ENCODE data around the gene CCDC160.
"Not testable (repeated sequence)": the region's sequence is repeated elsewhere in the genome, so short reads cannot be mapped to it uniquely, and the experiment has no call there.

The CCDC160 gene

GRCh38 chrX:134236626-134237614 is at the start of gene CCDC160:
TSS of gene CCDC160 (plus strand) at chrX:134237182. CDS start at chrX:134244801, 7,619 bp downstream.
- DNase-seq: no peak

- no peak for DNase-seq
Measured at GRCh38 chrX:134191281-134191680, 45.7 kb upstream of the CCDC160 start.

GRCh38 chrX:134194915-134195314 is 42.1 kb upstream of the CCDC160 start:
- no peak for DNase-seq

GRCh38 chrX:134202561-134202960 is 34.4 kb upstream of the CCDC160 start:
- DNase-seq: no peak

GRCh38 chrX:134206221-134206620 is 30.8 kb upstream of the CCDC160 start:
- DNase-seq: no peak

- DNase-seq: no peak
Measured at GRCh38 chrX:134210465-134210864, 26.5 kb upstream of the CCDC160 start.

- no peak for DNase-seq
Measured at GRCh38 chrX:134235236-134235635, 1.7 kb upstream of the CCDC160 start.

GRCh38 chrX:134238144-134238543 is 1.2 kb downstream of the CCDC160 start:
- not testable (repeated sequence) for DNase-seq

GRCh38 chrX:134239016-134239415 is 2.0 kb downstream of the CCDC160 start:
- DNase-seq: no peak

GRCh38 chrX:134240209-134240608 is 3.2 kb downstream of the CCDC160 start:
- no peak for DNase-seq

GRCh38 chrX:134241960-134242619 is 5.1 kb downstream of the CCDC160 start:
- DNase-seq: no peak

- DNase-seq: no peak
Measured at GRCh38 chrX:134244043-134244442, 7.1 kb downstream of the CCDC160 start.

GRCh38 chrX:134246282-134246681 is 9.3 kb downstream of the CCDC160 start:
- DNase-seq: no peak

- DNase-seq: no peak
Measured at GRCh38 chrX:134247492-134247891, 10.5 kb downstream of the CCDC160 start.

GRCh38 chrX:134249241-134249640 is 12.3 kb downstream of the CCDC160 start:
- DNase-seq: no peak

- no peak for DNase-seq
Measured at GRCh38 chrX:134251241-134251640, 14.3 kb downstream of the CCDC160 start.

- no peak for DNase-seq
Measured at GRCh38 chrX:134254511-134254910, 17.5 kb downstream of the CCDC160 start.

GRCh38 chrX:134255555-134255954 is 18.6 kb downstream of the CCDC160 start:
- DNase-seq: no peak

GRCh38 chrX:134256684-134257083 is 19.7 kb downstream of the CCDC160 start:
- DNase-seq: no peak

- DNase-seq: no peak
Measured at GRCh38 chrX:134258202-134258601, 21.2 kb downstream of the CCDC160 start.

- DNase-seq: not testable (repeated sequence)
Measured at GRCh38 chrX:134285934-134286333, 49.0 kb downstream of the CCDC160 start.

- no peak for DNase-seq
Measured at GRCh38 chrX:134287346-134287745, 50.4 kb downstream of the CCDC160 start.

- DNase-seq: no peak
Measured at GRCh38 chrX:134294548-134294947, 57.6 kb downstream of the CCDC160 start.
